LNCaP clone FGC (cell line): Measurements from ENCODE around the gene CRMP1.
"Not testable (repeated sequence)": the region's sequence is repeated elsewhere in the genome, so short reads cannot be mapped to it uniquely, and the experiment has no call there.

Experiments
- DNase-seq: peaks from one replicate; pipeline ENCODE4 v3.0.0-alpha.2; 2011; ENCODE audit warnings: low read depth
- H3K4me3 ChIP-seq: 2 replicates; pipeline ENCODE4 v1.5.1; 2011; ENCODE audit warnings: mild to moderate bottlenecking, low read depth, low read length, control low read depth
- TF ChIP-seq, protein P1 (sequence below): IDR thresholded peaks from 2 replicates; pipeline ENCODE4 v1.5.1; 2012; ENCODE audit warnings: mild to moderate bottlenecking; ENCODE audit not compliant: control insufficient read depth, insufficient read depth; ENCODE audit errors: extremely low read depth

The CRMP1 gene

DNA sequence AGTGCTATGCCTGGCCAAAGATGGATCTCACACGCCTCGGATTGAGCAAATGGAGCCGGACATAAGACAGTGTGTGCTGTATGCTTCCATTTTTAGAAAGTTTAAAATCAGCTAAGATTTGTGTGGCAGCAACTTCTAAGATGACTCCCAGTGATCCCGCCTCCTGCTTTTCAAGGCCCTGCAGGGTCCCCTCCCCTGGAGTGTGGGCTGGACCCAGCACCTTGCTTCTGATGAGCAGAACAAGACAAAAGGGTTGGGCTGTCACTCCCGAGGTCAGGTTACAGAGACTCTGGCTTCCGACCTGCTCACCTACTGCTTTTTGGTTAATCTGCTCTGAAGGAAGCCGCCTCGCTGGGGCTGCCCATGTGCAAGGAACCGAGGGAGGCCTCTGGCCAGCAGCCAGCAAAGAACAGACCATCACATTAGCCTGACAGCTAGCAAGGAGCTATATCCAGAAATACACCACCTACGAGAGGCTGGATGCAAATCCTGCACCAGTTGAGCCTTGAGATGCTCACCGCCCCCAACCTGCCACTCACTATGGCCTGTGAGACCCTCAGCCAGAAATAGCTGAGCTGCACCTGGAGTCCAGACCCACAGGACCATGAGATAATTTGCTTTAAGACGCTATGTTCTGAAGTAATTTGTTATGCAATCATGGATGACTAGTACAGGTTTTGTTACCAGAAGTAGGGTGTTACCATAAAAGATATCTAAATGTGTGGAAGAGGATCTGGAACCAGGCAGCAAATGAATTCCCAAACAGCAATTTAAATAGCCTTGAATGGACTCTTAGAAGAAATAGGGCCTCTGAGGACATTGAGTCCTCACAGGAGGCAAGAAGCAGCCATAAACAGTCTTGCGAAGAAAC is 47.6 kb downstream of the CRMP1 start:
- no peak overlapping the region for H3K4me3 ChIP-seq
- TF ChIP-seq, protein P1, sequence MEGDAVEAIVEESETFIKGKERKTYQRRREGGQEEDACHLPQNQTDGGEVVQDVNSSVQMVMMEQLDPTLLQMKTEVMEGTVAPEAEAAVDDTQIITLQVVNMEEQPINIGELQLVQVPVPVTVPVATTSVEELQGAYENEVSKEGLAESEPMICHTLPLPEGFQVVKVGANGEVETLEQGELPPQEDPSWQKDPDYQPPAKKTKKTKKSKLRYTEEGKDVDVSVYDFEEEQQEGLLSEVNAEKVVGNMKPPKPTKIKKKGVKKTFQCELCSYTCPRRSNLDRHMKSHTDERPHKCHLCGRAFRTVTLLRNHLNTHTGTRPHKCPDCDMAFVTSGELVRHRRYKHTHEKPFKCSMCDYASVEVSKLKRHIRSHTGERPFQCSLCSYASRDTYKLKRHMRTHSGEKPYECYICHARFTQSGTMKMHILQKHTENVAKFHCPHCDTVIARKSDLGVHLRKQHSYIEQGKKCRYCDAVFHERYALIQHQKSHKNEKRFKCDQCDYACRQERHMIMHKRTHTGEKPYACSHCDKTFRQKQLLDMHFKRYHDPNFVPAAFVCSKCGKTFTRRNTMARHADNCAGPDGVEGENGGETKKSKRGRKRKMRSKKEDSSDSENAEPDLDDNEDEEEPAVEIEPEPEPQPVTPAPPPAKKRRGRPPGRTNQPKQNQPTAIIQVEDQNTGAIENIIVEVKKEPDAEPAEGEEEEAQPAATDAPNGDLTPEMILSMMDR, result no peak
- DNase-seq, result no peak

- TF ChIP-seq, protein P1, result no peak
- no peak overlapping the region for H3K4me3 ChIP-seq
- no peak for DNase-seq
Observed at GRCh38 chr4:5843573-5844530, 49.0 kb downstream of the CRMP1 start.

GRCh38 chr4:5842456-5842855 is 50.4 kb downstream of the CRMP1 start:
- TF ChIP-seq, protein P1, result no peak
- no peak overlapping the region for H3K4me3 ChIP-seq
- no peak for DNase-seq

DNA sequence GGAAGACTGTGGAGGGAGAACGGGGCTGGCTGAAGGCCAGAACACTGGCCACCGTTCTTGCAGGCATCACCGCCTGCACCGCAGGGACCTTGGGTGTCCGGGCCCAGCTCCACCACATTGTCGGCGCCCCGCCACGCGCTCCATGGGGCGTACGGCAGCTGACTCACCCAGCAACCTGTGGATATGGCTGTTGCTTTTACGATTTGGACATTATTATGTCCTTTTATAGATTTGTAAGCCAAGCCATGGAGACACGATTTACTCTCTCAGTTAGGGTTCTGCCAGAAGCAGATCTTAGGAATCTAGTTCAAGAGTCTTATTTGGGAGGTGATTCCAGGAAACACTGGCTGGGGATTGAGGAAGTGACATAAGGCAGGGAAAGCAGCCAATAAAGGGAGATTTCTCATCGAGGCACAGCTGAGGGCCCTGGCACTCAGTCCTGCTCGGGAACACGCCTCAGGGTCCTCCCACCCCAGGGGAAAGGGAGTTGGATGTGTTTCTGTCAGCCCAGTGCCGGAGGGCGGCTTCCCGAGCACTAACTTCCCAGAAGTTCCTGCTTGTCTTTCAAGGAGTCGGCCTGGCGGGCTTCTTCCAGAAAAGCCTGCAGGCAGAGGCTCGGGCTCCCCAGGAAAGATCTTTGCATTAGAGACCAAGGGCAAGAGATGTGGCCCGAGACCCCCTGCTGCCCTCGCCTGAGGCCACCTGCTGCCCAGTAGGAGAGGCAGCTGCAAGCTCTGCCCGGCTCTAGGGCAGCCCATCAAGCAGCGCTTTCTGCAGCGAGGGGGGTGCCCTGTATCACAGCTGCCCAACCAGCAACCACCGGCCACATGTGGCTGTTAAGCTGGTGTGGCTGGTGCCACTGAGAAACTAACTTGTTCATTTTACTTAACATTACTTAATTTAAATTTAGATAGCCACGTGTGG is 52.9 kb downstream of the CRMP1 start:
- H3K4me3 ChIP-seq, result no peak overlapping the region
- TF ChIP-seq, protein P1, result no peak
- DNase-seq, result no peak

- H3K4me3 ChIP-seq, result no peak overlapping the region
- DNase-seq, result no peak
- TF ChIP-seq, protein P1, result no peak
Observed at GRCh38 chr4:5839332-5839731, 53.6 kb downstream of the CRMP1 start.

GRCh38 chr4:5837483-5837882 is 55.4 kb downstream of the CRMP1 start:
- DNase-seq, H3K4me3 ChIP-seq: not testable (repeated sequence)
